LNCAP (cell line): ENCODE measurements around the gene AMZ1.

Experiments used
- TF ChIP-seq, protein P1 (sequence below): fragments of 450-650 bp; IDR thresholded peaks from 2 replicates; pipeline ENCODE4 v1.5.1; 2017; ENCODE audit warnings: mild to moderate bottlenecking

The AMZ1 gene

DNA sequence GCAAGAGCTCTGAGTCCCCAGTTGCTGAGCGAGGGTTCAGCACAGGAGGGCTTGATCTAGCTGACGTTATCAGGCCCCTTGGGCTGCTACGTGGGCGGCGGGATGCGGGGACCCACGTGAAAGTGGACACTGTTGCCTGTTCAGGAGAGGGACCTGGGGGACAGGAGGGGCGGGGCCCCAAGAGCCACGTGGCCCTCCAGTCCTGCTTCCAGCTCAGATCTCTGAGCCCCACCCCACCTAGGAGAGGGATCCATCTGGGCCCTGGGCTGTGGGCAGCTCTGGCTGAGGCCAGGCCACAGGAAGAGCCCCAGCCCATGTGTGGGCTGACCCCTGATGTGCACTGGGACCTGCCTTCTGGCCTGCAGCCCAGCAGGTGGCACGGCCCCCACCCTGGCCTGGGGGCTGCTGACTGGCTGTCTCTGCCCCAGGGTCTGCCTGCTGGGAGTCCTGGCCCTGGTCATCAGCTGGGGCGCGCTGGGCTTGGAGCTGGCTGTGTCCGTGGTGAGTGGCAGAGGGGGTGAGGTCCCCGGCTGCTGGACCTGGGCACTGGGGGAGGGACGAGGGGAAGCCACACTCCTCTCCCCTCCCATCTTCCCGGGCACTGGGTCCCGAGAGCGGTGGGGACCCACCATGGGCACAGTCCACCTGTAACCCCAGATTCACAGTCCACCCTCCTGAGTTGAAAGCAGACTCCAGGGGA lies 38.7 kb upstream of the AMZ1 start:
- TF ChIP-seq, protein P1, sequence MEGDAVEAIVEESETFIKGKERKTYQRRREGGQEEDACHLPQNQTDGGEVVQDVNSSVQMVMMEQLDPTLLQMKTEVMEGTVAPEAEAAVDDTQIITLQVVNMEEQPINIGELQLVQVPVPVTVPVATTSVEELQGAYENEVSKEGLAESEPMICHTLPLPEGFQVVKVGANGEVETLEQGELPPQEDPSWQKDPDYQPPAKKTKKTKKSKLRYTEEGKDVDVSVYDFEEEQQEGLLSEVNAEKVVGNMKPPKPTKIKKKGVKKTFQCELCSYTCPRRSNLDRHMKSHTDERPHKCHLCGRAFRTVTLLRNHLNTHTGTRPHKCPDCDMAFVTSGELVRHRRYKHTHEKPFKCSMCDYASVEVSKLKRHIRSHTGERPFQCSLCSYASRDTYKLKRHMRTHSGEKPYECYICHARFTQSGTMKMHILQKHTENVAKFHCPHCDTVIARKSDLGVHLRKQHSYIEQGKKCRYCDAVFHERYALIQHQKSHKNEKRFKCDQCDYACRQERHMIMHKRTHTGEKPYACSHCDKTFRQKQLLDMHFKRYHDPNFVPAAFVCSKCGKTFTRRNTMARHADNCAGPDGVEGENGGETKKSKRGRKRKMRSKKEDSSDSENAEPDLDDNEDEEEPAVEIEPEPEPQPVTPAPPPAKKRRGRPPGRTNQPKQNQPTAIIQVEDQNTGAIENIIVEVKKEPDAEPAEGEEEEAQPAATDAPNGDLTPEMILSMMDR, result no peak

DNA sequence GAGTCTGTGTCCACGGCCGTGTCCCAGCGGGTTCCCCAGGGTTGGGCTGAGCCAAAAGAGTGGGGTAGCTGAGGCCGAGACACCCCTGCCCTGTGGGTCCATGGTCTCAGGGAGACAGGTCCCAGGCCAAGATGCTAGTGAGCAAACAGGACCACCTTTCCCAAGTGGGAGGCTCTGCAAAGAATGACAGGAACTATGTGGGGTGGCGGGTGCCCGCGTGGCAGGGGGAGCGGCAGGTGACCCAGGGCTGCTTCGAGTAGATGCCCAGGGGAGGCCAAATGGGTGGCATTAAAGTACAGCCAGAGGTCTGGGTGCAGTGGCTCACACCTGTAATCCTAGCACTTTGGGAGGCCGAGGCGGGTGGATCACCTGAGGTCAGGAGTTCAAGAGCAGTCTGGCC lies 38.0 kb upstream of the AMZ1 start:
- TF ChIP-seq, protein P1, result no peak

DNA sequence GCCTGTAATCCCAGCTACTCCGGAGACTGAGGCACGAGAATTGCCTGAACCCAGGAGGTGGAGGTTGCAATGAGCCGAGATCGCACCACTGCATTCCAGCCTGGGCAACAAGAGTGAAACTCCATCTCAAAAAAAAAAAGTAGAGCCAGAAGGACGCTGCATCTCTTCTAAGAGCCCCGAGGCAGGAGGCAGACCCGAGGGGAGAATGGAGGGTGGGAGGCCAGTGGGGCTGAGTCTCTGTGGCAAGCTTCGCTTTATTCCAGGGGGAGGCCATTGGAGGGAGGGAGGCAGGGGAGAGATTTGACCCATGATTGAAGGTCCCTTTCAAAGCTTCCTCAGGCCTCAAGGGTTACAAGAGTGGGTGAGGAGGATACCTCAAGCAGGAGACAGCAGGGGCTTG lies 37.6 kb upstream of the AMZ1 start:
- TF ChIP-seq, protein P1, result no peak

DNA sequence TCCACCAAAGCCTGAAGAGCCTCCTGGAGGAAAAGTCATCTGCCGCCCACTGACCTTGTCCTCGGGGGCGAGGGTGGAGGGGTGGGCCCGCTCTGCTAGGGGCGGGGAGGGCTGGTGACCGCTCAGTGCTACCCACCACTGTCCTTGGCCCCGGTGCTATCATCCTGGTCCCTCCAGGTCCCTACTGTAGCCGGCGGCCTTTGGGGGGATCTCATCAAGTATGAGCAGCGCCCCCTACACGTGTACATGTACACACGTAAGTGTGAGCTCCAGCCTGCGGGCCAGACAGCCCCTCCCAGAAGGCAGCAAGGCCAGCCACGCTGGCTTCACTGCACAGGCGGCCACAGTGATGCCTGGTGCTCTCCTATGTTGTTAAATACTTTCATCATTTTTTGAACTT lies 36.7 kb upstream of the AMZ1 start:
- TF ChIP-seq, protein P1, result no peak

DNA sequence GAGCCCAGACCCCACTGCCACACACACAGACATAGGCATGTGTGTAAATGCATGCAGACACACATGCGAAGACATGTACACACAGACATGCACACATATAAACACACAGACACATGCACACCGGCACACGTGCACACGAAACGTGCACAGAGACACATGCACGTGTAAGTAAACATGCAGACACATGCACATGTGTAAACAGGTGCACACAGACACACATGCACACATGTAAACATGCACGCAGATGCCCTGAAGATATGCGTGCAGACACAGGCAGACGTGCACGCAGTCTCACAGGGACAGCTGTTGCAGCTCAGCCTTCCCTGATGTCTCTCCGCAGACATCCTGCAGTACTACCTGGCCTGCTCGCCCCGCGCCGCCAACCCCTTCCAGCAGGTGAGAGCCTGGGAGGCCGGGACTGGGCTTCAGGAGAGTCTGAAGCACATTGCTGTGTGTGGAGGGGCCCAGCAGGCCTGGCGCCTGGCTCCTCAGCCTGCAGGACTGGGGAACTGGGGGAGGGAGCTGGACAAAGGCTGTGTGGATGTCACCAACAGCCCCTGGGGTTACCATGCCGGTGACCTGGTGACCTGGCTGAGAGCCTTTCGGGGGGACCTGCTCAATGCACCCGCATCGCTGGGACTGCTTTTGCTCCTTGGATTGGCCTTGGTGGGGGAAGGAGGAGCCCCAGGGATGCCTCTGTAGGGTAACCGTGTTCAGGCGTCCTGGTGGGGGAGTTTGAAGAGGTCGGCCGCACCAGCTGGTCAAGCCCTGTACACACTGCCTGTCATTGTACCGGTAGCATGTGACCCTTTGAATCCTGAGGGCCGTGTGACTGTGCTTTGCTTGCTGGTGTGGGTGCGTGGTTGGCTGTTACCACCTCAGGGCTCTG lies 35.9 kb upstream of the AMZ1 start:
- TF ChIP-seq, protein P1, result no peak

DNA sequence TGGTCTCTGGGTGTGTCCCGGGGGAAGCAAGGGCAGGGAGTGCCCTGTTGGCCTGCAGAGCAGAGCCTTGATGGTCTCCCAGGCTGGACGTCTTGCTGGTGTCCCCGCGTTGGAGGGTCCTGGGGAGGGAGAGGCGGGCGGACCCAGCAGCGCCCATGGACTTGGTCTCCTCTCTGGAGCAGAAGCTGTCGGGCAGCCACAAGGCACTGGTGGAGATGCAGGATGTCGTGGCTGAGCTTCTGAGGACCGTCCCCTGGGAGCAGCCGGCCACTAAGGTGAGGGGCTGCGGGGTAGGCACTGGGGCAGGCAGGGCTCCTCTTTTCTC lies 35.3 kb upstream of the AMZ1 start:
- TF ChIP-seq, protein P1, result no peak

DNA sequence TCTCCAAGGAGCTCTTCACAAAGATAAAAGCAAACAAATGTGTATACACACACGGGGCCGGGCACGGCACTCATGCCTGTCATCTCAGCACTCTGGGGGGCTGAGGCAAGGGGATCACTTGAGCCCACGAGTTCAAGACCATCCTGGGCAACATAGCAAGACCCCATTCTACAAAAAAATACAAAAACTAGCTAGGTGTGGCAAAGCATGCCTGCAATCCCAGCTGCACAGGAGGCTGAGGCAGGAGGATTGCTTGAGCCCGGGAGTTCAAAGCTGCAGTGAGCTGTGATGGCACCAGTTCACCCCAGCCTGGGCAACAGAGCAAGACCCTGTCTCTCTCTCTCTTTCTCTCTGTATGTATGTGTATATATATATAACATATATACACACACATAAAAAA lies 33.9 kb upstream of the AMZ1 start:
- TF ChIP-seq, protein P1, result no peak
